IMR-90 (cell line): ENCODE measurements around the gene RTN4RL2.

Experiments used
- BHLHE40 ChIP-seq: fragments of 150-350 bp; IDR thresholded peaks from 2 replicates; pipeline ENCODE4 v1.6.1; 2016; ENCODE audit warnings: mild to moderate bottlenecking, low read depth, low read length
- CEBPB ChIP-seq: IDR thresholded peaks from 2 replicates; pipeline ENCODE4 v1.6.1; 2012; ENCODE audit warnings: low read depth, low read length, improper control_type of control experiment
- FOS ChIP-seq: fragments of 150-350 bp; IDR thresholded peaks from 2 replicates; pipeline ENCODE4 v1.6.1; 2016; ENCODE audit warnings: low read depth, low read length
- MAFK ChIP-seq: IDR thresholded peaks from 2 replicates; pipeline ENCODE4 v1.6.1; 2012; ENCODE audit warnings: low read depth, low read length, improper control_type of control experiment
- RAD21 ChIP-seq: IDR thresholded peaks from 2 replicates; pipeline ENCODE4 v1.6.1; 2012; ENCODE audit warnings: low read length, improper control_type of control experiment
- RFX5 ChIP-seq: IDR thresholded peaks from 2 replicates; pipeline ENCODE4 v1.8.0; 2012; ENCODE audit warnings: low read depth, mild to moderate bottlenecking, low read length, moderate library complexity
- TF ChIP-seq, protein P1 (sequence below): conservative IDR thresholded peaks from 2 replicates; pipeline ENCODE4 v1.5.1; 2012; ENCODE audit warnings: mild to moderate bottlenecking, low read depth, low read length, improper control_type of control experiment
- TF ChIP-seq, protein P2 (sequence below): fragments of 150-350 bp; IDR thresholded peaks from 2 replicates; pipeline ENCODE4 v1.6.1; 2016; ENCODE audit warnings: low read depth, mild to moderate bottlenecking, low read length, moderate library complexity, borderline replicate concordance

DNA sequence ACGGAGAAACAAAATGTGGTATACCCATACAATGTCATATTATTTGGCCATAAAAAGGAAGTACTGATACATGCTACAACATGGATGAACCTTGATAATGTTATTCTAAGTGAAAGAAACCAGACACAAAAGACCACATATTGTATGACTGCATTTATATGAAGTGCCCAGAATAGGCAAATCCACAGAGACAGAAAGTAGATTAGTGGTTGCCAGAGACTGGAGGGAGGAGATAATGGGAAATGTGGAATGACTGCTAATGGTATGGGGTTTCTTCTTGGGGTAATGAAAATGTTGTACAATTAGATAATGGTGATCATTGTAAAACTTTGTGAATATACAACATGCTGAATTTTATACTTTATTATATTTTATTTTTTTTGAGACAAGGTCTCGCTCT lies 60.8 kb downstream of the RTN4RL2 start:
- TF ChIP-seq, protein P1, sequence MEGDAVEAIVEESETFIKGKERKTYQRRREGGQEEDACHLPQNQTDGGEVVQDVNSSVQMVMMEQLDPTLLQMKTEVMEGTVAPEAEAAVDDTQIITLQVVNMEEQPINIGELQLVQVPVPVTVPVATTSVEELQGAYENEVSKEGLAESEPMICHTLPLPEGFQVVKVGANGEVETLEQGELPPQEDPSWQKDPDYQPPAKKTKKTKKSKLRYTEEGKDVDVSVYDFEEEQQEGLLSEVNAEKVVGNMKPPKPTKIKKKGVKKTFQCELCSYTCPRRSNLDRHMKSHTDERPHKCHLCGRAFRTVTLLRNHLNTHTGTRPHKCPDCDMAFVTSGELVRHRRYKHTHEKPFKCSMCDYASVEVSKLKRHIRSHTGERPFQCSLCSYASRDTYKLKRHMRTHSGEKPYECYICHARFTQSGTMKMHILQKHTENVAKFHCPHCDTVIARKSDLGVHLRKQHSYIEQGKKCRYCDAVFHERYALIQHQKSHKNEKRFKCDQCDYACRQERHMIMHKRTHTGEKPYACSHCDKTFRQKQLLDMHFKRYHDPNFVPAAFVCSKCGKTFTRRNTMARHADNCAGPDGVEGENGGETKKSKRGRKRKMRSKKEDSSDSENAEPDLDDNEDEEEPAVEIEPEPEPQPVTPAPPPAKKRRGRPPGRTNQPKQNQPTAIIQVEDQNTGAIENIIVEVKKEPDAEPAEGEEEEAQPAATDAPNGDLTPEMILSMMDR: no peak
- TF ChIP-seq CEBPB (no peak), BHLHE40 (no peak), FOS (no peak), RAD21 (no peak), MAFK (no peak), RFX5 (no peak)
- TF ChIP-seq, protein P2, sequence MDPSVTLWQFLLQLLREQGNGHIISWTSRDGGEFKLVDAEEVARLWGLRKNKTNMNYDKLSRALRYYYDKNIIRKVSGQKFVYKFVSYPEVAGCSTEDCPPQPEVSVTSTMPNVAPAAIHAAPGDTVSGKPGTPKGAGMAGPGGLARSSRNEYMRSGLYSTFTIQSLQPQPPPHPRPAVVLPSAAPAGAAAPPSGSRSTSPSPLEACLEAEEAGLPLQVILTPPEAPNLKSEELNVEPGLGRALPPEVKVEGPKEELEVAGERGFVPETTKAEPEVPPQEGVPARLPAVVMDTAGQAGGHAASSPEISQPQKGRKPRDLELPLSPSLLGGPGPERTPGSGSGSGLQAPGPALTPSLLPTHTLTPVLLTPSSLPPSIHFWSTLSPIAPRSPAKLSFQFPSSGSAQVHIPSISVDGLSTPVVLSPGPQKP: no peak
